HG02970 (cell line): ENCODE data around the gene RAMACL.

Source experiments
- ATAC-seq: cut with Tn5 transposase; IDR thresholded peaks from one replicate; pipeline ENCODE4 v1.9.1; 2021; ENCODE audit warnings: mild to moderate bottlenecking, moderate library complexity, moderate number of reproducible peaks; ENCODE audit not compliant: unreplicated experiment, low FRiP score

Gene RAMACL

DNA sequence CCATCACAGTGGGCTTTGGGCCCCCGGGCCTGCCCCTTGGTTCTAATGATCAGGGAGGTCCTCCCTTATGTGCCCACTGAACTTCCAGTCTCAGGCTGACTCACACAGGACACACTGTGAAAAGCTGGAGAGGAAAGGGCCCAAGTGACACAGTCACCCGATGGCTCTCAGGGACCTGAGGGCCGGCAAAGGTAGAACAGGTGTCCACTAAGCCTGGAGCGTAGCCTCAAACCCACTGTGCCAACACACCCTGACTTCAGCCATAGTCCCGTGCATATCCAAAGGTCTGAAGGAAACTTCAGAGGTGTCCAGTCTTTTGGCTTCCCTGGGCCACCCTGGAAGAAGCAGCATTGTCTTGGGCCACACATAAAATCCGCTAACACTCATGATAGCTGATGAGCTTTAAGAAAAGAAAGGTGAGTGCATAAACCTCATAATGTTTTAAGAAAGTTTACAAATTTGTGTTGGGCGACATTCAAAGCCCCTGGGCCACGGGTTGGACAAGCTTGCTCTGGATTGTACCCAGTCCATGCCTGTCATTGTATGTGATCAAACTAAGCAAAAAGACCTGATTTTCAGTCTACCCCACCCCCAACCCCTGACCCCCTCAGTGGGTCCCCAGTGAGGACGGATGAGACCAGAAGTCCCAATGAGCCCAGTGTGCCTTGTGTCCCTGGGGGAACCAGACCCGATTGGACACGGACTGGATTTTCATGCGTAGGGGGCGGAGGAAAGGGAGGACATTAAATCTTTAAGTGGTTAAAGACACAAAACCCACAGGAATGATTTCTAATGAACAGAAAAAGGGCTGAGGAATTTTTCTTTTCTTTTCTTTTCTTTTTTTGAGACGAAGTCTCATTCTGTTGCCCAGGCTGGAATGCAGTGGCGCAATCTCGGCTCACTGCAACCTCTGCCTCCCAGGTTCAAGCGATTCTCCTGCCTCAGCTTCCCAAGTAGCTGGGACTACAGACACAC, 6.1 kb downstream of the RAMACL start:
- no peak for ATAC-seq

DNA sequence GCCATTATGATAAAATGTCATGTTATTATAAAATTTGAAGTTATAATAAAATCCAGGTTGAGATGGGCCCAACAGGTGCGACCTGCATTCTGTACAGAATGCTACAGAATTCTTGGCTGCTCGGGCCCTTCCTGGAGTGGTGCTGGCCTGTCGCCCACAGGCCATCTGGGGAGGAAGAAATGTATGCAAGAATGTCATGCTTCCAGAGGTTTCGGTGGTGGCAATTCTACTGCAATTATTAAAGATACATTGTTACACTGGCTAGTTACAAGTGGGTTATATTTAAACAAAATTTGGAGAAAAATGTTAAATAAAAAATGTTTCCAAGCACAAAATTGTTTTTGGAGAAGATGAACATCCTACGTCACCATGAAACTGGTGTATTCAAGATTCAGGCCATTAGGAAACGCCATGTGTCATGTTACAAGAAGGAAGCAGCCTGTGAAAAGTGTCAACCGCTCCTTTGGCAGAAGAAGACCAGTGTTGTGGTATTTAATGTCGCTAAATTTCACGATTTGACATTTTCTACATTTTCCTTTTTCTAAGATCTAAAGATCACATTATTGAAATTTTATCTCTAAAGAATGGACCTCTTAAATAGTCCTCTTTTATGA, 7.1 kb downstream of the RAMACL start:
- ATAC-seq = no peak

GRCh38 chr6:166578536-166579236, 7.8 kb downstream of the RAMACL start:
- no peak for ATAC-seq

GRCh38 chr6:166575205-166575604, 11.3 kb downstream of the RAMACL start:
- no peak for ATAC-seq

DNA sequence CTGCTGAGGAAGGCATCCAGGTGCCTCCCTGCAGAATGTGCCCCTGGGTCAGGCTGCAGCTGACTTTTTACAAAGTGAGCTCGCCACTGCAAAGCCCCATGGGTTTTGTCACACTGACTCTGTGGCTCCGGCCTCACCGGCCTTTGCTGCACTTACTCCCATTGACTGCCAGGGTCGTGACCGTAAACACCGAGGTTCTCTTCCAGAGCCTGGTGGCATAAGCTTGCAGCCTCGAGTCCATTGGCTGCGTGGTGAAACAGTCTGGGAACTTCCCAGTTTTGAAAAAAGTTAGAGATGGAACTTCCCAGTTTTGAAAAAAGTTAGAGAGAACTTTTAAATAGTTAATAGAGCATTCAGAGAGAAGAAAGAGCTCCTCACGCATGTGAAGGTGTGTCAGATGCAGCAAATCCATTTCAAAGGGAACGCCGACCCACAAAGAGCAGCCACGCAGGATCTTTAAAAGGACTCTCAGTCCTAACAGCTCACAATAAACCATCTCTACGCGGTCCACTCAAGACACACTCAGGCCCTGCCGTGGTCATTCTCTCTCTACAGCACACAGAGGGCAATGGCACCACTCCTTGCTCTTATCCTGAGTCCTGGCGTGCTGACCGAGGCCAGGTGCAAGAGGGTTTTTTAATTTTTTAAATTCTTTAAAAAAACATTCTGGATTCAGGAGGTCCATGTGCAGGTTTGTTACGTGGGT, 12.8 kb downstream of the RAMACL start:
- no peak for ATAC-seq

DNA sequence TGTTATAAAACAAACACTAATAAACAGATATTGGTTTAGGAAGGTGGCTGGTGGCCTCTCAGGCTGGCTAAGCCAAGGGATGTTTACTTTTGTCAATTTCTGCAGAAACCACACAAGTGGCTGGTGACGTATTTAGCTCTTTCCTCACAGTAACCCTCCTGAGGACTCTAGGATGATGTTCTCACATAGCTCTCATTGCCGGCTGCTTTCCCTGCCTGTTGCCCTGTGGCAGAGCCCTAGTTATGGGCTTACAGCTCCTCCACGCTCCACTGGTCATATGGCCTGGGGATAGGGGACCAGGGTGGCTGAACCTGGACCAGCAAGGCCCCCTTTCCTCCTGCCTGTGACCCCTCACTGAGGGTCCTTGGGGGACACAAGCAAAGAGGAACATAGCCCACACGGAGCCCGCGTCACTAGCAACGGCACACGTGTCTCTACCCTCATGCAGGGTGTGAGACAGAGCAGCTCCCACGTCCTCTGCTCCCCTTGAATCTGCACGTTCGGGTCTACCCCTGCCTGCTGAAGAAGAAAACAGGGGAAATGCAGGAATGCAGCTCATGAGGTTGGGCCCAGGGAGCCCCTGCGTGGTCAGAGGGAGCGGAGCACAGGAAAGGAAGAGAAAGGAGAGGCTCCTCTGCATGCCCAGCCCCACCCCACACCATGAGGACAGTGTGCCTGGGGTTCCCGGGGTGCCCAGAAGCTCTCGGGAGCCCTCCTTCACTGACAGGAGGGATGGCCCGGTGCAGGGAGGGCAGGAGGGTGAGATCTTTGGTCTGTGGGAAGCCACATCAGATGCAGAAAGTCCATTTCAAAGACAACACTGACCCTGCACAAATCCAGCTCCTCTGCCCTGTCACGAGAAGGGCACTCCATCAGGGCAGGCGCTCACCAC, 13.9 kb downstream of the RAMACL start:
- no peak for ATAC-seq

- ATAC-seq = no peak
These were observed 15.4 kb downstream of the RAMACL start for GRCh38 chr6:166570929-166571713.

DNA sequence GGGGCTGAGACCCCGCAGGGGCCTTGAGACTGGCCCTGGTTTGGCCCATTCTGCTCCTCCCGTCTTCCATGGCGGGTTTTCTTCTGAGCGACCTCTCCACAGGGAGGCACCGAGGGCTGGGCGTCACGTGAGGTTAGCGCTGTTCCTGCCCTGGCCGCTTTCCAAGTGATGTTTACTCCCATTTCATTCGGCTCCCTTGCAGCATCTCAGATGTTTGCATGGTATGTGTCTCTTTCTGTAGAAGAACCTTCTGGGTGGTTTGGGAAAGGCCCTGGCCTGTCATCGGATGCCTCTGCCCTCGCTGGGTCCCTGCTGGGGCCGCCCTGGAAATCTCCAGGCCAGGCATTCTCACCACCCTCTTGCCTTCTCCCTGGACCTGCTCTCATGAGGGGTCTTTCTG, 17.3 kb downstream of the RAMACL start:
- no peak for ATAC-seq

GRCh38 chr6:166567813-166568212, 18.7 kb downstream of the RAMACL start:
- ATAC-seq = no peak

DNA sequence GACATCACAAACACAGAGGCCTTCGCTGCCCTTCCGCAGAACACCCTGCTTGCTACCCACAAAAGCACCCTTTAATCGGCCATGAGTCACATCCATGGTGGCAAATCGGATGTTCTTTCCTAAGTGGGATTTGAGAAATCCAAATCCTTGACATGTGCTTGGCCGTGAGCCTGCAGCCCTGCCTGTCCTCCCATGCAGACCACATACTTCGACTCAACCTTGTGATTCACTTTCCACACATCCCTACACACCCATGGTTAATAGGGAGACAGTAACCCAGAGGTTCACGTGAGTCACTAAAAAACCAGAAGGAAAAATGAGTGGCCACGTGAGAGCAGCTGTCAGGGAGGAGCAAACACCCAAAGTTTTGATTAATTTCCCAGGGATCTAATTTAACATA, 19.4 kb downstream of the RAMACL start:
- ATAC-seq = no peak

- no peak for ATAC-seq
These were observed 20.2 kb downstream of the RAMACL start for GRCh38 chr6:166566026-166567011.

- ATAC-seq = no peak
These were observed 21.2 kb downstream of the RAMACL start for GRCh38 chr6:166565084-166565967.

GRCh38 chr6:166563805-166564204, 22.7 kb downstream of the RAMACL start:
- ATAC-seq = no peak

DNA sequence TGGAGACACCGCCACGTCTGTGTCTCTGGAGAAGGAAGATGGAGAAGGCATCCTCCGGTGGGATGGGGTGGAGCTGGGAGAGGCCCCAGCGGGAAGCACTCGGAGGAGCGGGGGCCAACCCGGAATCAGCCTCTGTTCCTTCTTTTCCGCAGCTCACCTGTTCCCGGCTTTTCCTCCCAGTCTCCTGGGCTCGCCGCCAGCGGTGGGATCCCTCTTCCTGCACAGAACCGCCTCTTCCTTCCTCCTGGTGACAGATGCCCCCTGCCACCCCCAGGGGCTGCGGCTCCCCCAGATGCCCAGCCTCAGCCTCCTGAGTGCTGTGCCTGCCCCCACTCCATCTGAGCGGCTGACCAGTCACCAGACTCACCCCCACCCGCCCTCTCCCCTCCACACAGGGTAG, 23.3 kb downstream of the RAMACL start:
- no peak for ATAC-seq

DNA sequence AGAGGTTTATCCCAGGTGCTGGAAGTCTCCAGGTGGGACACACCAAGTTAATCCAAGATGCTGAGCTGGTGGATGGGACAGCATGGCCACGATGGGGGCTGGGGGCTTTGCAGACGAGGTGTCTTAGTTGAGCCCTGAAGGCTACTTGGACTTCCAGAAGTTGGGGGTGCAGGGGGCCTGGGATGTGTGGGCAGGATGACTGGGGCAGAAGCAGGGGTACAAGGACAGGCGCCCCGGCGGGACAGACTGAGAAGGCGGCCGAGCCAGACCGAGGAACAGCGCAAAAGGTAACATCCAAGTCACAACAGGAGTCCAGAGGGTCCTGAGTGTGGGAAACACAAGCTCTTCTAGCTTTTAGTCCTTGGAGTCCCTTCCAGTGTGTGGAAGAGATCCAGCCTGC, 23.8 kb downstream of the RAMACL start:
- no peak for ATAC-seq

DNA sequence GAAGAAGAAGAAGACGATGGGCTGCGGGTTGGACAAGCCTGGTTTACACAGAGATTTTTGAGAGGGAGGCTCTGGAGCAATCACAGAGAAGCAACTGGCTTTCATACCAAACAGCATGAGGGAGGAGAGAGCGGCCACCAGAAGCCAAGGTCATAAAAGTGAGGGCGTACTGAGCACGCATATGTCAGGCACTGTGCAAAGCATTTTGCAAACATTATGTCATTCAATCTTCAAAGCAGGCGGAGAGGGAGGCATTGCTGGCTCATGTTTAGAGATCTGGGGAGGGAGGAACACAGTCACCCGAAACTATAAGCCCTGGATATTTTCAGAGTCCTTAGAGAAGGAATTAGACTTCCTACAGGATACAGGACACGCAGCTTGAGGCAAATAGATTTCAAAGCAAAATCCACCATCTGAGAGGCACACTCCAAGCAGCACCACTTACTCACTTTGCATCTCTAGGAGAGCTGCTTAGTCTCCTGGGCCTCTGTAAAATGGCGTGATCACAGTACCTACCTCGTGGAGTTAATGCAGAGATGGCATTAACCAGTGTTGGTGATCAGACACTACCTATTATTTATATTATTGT, 24.6 kb downstream of the RAMACL start:
- ATAC-seq = no peak
